Activated naive CD4-positive, alpha-beta T cell treated with anti-CD3 and anti-CD28 coated beads, Interleukin-2, amount 10 ng/mL, durations not matched to agents 7 days and 5 days (primary cell): ENCODE results near the gene ZNF446.

ENCODE experiments used
- CTCF ChIA-PET: fragments of 350-600 bp; sonication (Branson Sonifier 250); formaldehyde crosslinking; loops from one replicate; lab custom pipeline; 2021; ENCODE audit warnings: antibody characterized with exemption; lab: Charles Lee
- DNase-seq: peaks from one replicate; pipeline ENCODE4 v3.0.0-alpha.2; 2020
- H3K27ac Mint-ChIP-seq: one replicate; pipeline ENCODE4 v1.8.0; 2021; ENCODE audit warnings: mild to moderate bottlenecking, moderate library complexity, mixed read lengths
- H3K27me3 Mint-ChIP-seq: one replicate; pipeline ENCODE4 v1.8.0; 2021; ENCODE audit warnings: mild to moderate bottlenecking, mixed read lengths
- H3K36me3 Mint-ChIP-seq: one replicate; pipeline ENCODE4 v1.8.0; 2021; ENCODE audit warnings: mixed read lengths
- H3K4me1 Mint-ChIP-seq: one replicate; pipeline ENCODE4 v1.8.0; 2021; ENCODE audit warnings: mixed read lengths
- H3K4me3 Mint-ChIP-seq: one replicate; pipeline ENCODE4 v1.8.0; 2021; ENCODE audit warnings: mild to moderate bottlenecking, moderate library complexity, mixed read lengths
- H3K9me3 Mint-ChIP-seq: one replicate; pipeline ENCODE4 v1.8.0; 2021; ENCODE audit warnings: mixed read lengths

Gene ZNF446

DNA sequence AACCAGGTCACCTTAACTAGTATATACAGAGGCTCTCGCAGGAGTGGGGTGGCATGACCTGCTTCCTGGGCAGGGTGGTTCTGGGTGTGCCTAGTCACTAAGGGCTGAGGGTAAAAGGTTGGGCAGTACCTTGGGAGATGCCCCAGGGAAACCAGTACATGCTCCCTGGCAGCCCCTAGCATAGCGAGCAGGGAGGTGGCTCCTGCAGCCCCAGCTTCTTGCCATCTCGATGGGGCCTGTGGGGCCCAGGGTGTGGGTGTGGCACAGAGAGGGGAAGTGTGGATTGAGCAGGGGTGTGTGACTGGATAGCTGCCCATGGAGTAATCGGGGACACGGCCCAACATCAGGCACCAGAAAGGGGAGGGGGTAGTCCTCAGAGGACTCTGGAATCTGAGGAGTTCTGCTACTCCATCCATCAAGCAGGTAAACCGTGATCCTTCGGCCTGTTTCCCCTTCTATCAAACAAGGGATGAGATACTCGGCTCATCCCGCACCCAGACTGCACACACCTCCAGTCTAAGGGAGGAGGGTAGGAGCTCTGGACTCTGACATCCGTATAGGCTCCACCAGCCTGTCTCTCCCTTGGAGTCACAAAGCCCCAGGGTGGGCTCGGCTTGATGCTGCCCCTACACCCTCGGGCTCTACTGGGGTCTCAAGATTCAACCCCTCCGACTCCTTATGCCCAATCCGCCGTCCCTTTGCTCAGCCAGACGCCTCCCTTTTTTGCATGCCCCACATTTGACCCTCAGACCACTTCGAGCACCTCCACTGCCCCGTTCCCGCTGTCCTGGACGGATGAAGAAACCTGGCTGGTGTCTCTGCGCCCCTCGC, 42.3 kb downstream of the ZNF446 start:
- no peaks in the 10 kb centered on the region for H3K9me3 Mint-ChIP-seq
- H3K4me1 Mint-ChIP-seq, result peaks cover 54% of the 10 kb centered on the region
- H3K27me3 Mint-ChIP-seq, result peaks cover 6% of the 10 kb centered on the region
- peak overlapping the region; percentile 91 for H3K4me3 Mint-ChIP-seq
- CTCF ChIA-PET, result interaction anchor here (0.7 to 7.4 kb wide), 15 partner anchors 10 to 300 kb away, joined by 3 to 109 read pairs (median 6); partner anchors contain the start of genes CHMP2A and TRIM28
- no peak for DNase-seq
- peak overlapping the region; percentile 98 for H3K27ac Mint-ChIP-seq
- peaks cover 21% of the 10 kb centered on the region for H3K36me3 Mint-ChIP-seq

DNA sequence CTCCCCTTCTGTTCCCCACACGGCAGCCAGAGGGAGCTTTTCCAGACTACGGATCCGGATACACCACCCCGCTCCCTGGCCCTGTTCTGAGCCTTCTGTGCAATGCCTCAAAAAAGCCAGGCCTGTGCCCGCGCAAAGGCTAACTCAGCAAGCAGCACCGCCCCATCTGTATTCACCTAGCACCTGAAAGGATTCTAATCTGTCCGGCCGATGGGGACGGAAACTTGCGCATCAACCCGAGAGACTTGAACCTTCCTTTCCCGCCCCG, 42.9 kb downstream of the ZNF446 start:
- Mint-ChIP-seq H3K9me3 (no peaks in the 10 kb centered on the region), H3K4me3 (peak overlapping the region; percentile 91), H3K4me1 (peaks cover 50% of the 10 kb centered on the region), H3K36me3 (peaks cover 20% of the 10 kb centered on the region), H3K27me3 (peaks cover 6% of the 10 kb centered on the region), H3K27ac (peak overlapping the region; percentile 98)
- peak; percentile 73 for DNase-seq
- CTCF ChIA-PET, result interaction anchor here (0.7 to 7.4 kb wide), 15 partner anchors 10 to 300 kb away, joined by 3 to 109 read pairs (median 6); partner anchors contain the start of genes CHMP2A and TRIM28

- Mint-ChIP-seq H3K27me3 (peaks cover 6% of the 10 kb centered on the region), H3K9me3 (no peaks in the 10 kb centered on the region), H3K4me3 (peak within 1 kb of the TSS; percentile 91), H3K4me1 (peaks cover 45% of the 10 kb centered on the region), H3K27ac (peak within 1 kb of the TSS; percentile 98), H3K36me3 (peaks cover 19% of the 10 kb centered on the region)
- peak; percentile 92 for DNase-seq
- CTCF ChIA-PET, result interaction anchor here (0.7 to 7.4 kb wide), 21 partner anchors 9 to 336 kb away, joined by 3 to 109 read pairs (median 5); partner anchors contain the start of genes CHMP2A, TRIM28, ZNF324 and ZSCAN22
Observed at GRCh38 chr19:58519355-58520256, 43.5 kb downstream of the ZNF446 start, which contains the start of gene ZBTB45. TSS of gene ZBTB45 (minus strand) at chr19:58519810. CDS start at chr19:58517673, 2,137 bp downstream.

DNA sequence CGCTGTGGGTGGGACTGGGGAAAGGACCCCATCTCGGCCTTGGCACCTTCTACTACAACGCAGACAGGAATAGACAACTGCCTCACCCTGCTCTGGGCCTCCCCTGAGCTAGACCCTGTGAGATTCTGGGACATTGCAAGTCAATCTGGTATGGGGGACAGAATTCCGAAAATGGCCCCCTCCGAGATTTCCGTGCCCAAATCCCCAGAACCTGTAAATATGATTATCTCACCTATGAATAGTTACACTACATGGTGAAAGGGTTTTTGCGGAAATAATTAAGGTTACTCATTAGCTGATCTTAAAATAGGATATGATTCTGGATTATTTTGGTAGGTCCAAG, 44.1 kb downstream of the ZNF446 start:
- CTCF ChIA-PET, result interaction anchor here (0.7 to 7.4 kb wide), 17 partner anchors 8 to 337 kb away, joined by 3 to 109 read pairs (median 5); partner anchors contain the start of genes CHMP2A, TRIM28, ZNF324 and ZSCAN22
- no peak for DNase-seq
- Mint-ChIP-seq H3K27ac (peak overlapping the region; percentile 98), H3K9me3 (no peaks in the 10 kb centered on the region), H3K36me3 (peaks cover 17% of the 10 kb centered on the region), H3K27me3 (peaks cover 6% of the 10 kb centered on the region), H3K4me1 (peaks cover 41% of the 10 kb centered on the region), H3K4me3 (peak overlapping the region; percentile 91)

DNA sequence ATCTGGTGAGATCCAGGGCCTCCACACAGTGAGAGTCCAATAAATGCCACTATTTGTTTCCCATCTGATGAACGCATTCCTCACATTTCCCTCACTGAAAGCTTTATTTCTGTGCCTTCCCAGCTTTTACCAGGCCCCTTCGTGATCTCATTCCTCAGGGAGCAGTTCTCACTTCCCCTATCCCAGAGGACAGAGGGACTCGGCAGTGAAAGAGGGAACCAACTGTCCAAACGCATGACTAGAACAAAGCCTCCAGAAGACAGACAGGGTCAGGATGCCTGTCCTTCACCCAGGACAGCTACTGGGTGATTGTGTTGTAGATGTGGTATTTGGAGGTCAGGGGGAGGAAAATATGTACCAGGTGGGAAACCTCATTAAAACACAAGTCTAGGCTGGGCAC, 45.5 kb downstream of the ZNF446 start:
- H3K36me3 Mint-ChIP-seq, result peaks cover 7% of the 10 kb centered on the region
- H3K9me3 Mint-ChIP-seq, result no peaks in the 10 kb centered on the region
- CTCF ChIA-PET, result interaction anchor here (1.2 to 7.4 kb wide), 2 partner anchors 31 to 58 kb away, joined by 3 to 109 read pairs; no protein-coding TSS in a partner anchor
- peaks cover 6% of the 10 kb centered on the region for H3K27me3 Mint-ChIP-seq
- peaks cover 31% of the 10 kb centered on the region for H3K4me1 Mint-ChIP-seq
- no peak for DNase-seq
- H3K4me3 Mint-ChIP-seq, result no peak overlapping the region
- H3K27ac Mint-ChIP-seq, result no peak overlapping the region

DNA sequence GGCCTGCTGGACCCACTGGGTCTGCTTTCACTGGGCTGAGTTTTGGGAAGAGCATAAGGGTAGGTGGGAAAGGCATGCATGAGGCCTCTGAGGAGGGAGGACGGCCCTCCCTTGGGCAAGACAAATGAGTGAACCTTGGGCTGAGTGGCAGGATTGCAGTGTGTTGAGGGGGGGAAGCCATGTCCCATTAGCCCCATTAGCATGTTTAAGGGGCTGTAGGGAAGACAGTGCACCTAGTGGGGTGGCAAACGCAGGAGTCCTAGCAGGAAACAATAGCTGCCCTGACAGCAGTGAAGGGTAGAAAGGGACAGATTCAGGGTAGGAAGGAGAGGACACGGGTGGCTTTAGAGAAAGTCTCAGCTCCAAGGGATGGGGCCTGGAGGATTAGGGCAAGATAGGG, 46.6 kb downstream of the ZNF446 start:
- Mint-ChIP-seq H3K4me1 (peaks cover 26% of the 10 kb centered on the region), H3K27me3 (peaks cover 6% of the 10 kb centered on the region), H3K36me3 (peaks cover 7% of the 10 kb centered on the region), H3K4me3 (no peak overlapping the region), H3K27ac (no peak overlapping the region), H3K9me3 (no peaks in the 10 kb centered on the region)
- CTCF ChIA-PET, result interaction anchor here (1.1 to 7.4 kb wide), 2 partner anchors 57 to 58 kb away, joined by 3 to 109 read pairs; no protein-coding TSS in a partner anchor
- no peak for DNase-seq

DNA sequence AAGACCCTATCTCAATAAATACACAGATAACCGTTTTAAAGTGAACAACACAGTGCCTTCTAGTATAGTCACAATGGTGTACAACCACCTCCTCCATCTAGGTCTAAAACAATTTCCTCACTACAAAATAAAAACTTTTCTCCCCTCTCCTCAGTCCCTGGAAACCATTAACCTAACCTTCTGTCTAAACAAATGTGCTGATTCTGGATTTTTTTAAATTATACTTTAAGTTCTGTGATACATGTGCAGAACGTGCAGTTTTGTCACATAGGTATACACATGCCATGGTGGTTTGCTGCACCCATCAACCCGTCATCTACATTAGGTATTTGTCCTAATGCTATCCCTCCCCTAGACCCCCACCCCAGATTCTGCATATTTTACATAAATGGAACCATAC, 53.3 kb downstream of the ZNF446 start:
- no peak for DNase-seq
- Mint-ChIP-seq H3K27ac (no peak overlapping the region), H3K9me3 (no peaks in the 10 kb centered on the region), H3K36me3 (no peaks in the 10 kb centered on the region), H3K4me1 (no peaks in the 10 kb centered on the region), H3K27me3 (peaks cover 20% of the 10 kb centered on the region), H3K4me3 (no peak overlapping the region)
- CTCF ChIA-PET, result interaction anchor here (2.7 kb wide), 1 partner anchor 10 kb away, joined by 13 read pairs; the partner anchor contains the start of gene ZBTB45
